Skin of body (tissue), 2 donors: ENCODE data around the gene METTL8. TPM values are rescaled to one million over a fixed set of nuclear protein-coding genes. Genes with fewer than 3 reads are reported as not detected.
"Not testable (repeated sequence)": the region's sequence is repeated elsewhere in the genome, so short reads cannot be mapped to it uniquely, and the experiment has no call there.

Source experiments
- DNase-seq: peaks from one replicate; lab custom pipeline; 2025; lab: John Stamatoyannopoulos, UW
- total RNA-seq: library from RNA; depleted of rRNA; stranded (reverse); fragments of >200 nt; gene quantifications from one replicate; pipeline ENCODE4 v1.2.3, GENCODE V29; 2014

Gene METTL8
- total RNA-seq, 1 donor from 2014 or later, result 16.0 TPM

GRCh38 chr2:171402906-171403580 is 30.7 kb downstream of the METTL8 start:
- no peak for DNase-seq

- DNase-seq, result no peak
Observed at GRCh38 chr2:171401947-171402346, 31.8 kb downstream of the METTL8 start.

GRCh38 chr2:171400395-171400794 is 33.4 kb downstream of the METTL8 start:
- no peak for DNase-seq

GRCh38 chr2:171399292-171399691 is 34.5 kb downstream of the METTL8 start:
- DNase-seq, result no peak

GRCh38 chr2:171394164-171394740 is 39.5 kb downstream of the METTL8 start:
- no peak for DNase-seq

- DNase-seq, result no peak
Observed at GRCh38 chr2:171393487-171393886, 40.3 kb downstream of the METTL8 start.

GRCh38 chr2:171391532-171391931 is 42.3 kb downstream of the METTL8 start:
- DNase-seq, result no peak

GRCh38 chr2:171390941-171391516 is 42.8 kb downstream of the METTL8 start:
- DNase-seq, result no peak

- no peak for DNase-seq
Observed at GRCh38 chr2:171389780-171390179, 44.0 kb downstream of the METTL8 start.

GRCh38 chr2:171389325-171389724 is 44.5 kb downstream of the METTL8 start:
- no peak for DNase-seq

GRCh38 chr2:171387052-171387451 is 46.7 kb downstream of the METTL8 start:
- DNase-seq, result no peak

- DNase-seq, result no peak
Observed at GRCh38 chr2:171386627-171387026, 47.2 kb downstream of the METTL8 start.

GRCh38 chr2:171383134-171383533 is 50.7 kb downstream of the METTL8 start:
- DNase-seq, result no peak

GRCh38 chr2:171382175-171382574 is 51.6 kb downstream of the METTL8 start:
- DNase-seq, result not testable (repeated sequence)

- not testable (repeated sequence) for DNase-seq
Observed at GRCh38 chr2:171377852-171378251, 55.9 kb downstream of the METTL8 start.

- no peak for DNase-seq
Observed at GRCh38 chr2:171367692-171368091, 66.1 kb downstream of the METTL8 start.

- DNase-seq, result no peak
Observed at GRCh38 chr2:171365778-171366177, 68.0 kb downstream of the METTL8 start.

- DNase-seq, result no peak
Observed at GRCh38 chr2:171365232-171365631, 68.6 kb downstream of the METTL8 start.

GRCh38 chr2:171362396-171362795 is 71.4 kb downstream of the METTL8 start:
- no peak for DNase-seq

- DNase-seq, result no peak
Observed at GRCh38 chr2:171360905-171361304, 72.9 kb downstream of the METTL8 start.

- not testable (repeated sequence) for DNase-seq
Observed at GRCh38 chr2:171353746-171354145, 80.0 kb downstream of the METTL8 start.

GRCh38 chr2:171348056-171348455 is 85.7 kb downstream of the METTL8 start:
- no peak for DNase-seq

- DNase-seq, result peak; percentile 69
Observed at GRCh38 chr2:171347591-171348032, 86.2 kb downstream of the METTL8 start.
